ENCODE results near the gene SLC25A11.

The SLC25A11 gene

GRCh38 chr17:4913994-4914393, 25.9 kb downstream of the SLC25A11 start:
- TF ChIP-seq SIN3A (IDR thresholded peaks at IDR 0.05; ENCODE audit: borderline replicate concordance, insufficient read depth, low read length), result no peak
- no peak for TF ChIP-seq REST (IDR thresholded peaks at IDR 0.05; ENCODE audit: insufficient read depth in 1 of 2, low read depth in 2 of 2, low read length in 2 of 2)
- no peak for TF ChIP-seq TAF1 (IDR thresholded peaks at IDR 0.05; ENCODE audit: borderline replicate concordance, insufficient read depth, low read length)
- TF ChIP-seq FOXP2 (optimal IDR thresholded peaks at IDR 0.05; ENCODE audit: borderline replicate concordance, extremely low read depth, extremely low read length, insufficient read depth), result no peak
- no peak for TF ChIP-seq POLR2AphosphoS5 (IDR thresholded peaks at IDR 0.05; ENCODE audit: low read depth, low read length)

GRCh38 chr17:4908711-4909496, 30.9 kb downstream of the SLC25A11 start:
- TF ChIP-seq POLR2AphosphoS5 (IDR thresholded peaks at IDR 0.05; ENCODE audit: low read depth, low read length), result no peak; the same call in 1 of the 2 replicates
- peak in 1 of 2 experiments; percentile 6; a peak in 1 of 4 replicates for TF ChIP-seq REST (IDR thresholded peaks at IDR 0.05; ENCODE audit: insufficient read depth in 1 of 2, low read depth in 2 of 2, low read length in 2 of 2)
- peak; percentile 51 for TF ChIP-seq FOXP2 (optimal IDR thresholded peaks at IDR 0.05; ENCODE audit: borderline replicate concordance, extremely low read depth, extremely low read length, insufficient read depth)
- no peak; the same call in 1 of the 2 replicates for TF ChIP-seq SIN3A (IDR thresholded peaks at IDR 0.05; ENCODE audit: borderline replicate concordance, insufficient read depth, low read length)
- peak; percentile 70; the same call in 1 of the 2 replicates for TF ChIP-seq TAF1 (IDR thresholded peaks at IDR 0.05; ENCODE audit: borderline replicate concordance, insufficient read depth, low read length)

- peak; percentile 49; the same call in 1 of the 2 replicates for TF ChIP-seq POLR2AphosphoS5 (IDR thresholded peaks at IDR 0.05; ENCODE audit: low read depth, low read length)
- TF ChIP-seq REST (IDR thresholded peaks at IDR 0.05; ENCODE audit: insufficient read depth in 1 of 2, low read depth in 2 of 2, low read length in 2 of 2), result 0 out of 4 replicates have a peak, but pooled peaks of 1 of the 2 experiments have one; percentile 11
- TF ChIP-seq TAF1 (IDR thresholded peaks at IDR 0.05; ENCODE audit: borderline replicate concordance, insufficient read depth, low read length), result 0 out of 2 replicates have a peak, but pooled peaks have one; percentile 42
- no peak for TF ChIP-seq FOXP2 (optimal IDR thresholded peaks at IDR 0.05; ENCODE audit: borderline replicate concordance, extremely low read depth, extremely low read length, insufficient read depth)
Observed at GRCh38 chr17:4908301-4908700, 31.5 kb downstream of the SLC25A11 start.

GRCh38 chr17:4903051-4903818, 36.6 kb downstream of the SLC25A11 start, which contains the start of gene CHRNE:
TSS of gene CHRNE (minus strand) at chr17:4903098. CDS start at chr17:4903063, 35 bp downstream.
- no peak for TF ChIP-seq SIN3A (IDR thresholded peaks at IDR 0.05; ENCODE audit: borderline replicate concordance, insufficient read depth, low read length)
- TF ChIP-seq POLR2AphosphoS5 (IDR thresholded peaks at IDR 0.05; ENCODE audit: low read depth, low read length), result no peak
- no peak for TF ChIP-seq REST (IDR thresholded peaks at IDR 0.05; ENCODE audit: insufficient read depth in 1 of 2, low read depth in 2 of 2, low read length in 2 of 2)
- no peak for TF ChIP-seq FOXP2 (optimal IDR thresholded peaks at IDR 0.05; ENCODE audit: borderline replicate concordance, extremely low read depth, extremely low read length, insufficient read depth)
- TF ChIP-seq TAF1 (IDR thresholded peaks at IDR 0.05; ENCODE audit: borderline replicate concordance, insufficient read depth, low read length), result no peak
